Osteoblast (primary cell): ENCODE results near the gene TXNDC9. TPM values are rescaled to one million over a fixed set of nuclear protein-coding genes. Genes with fewer than 3 reads are reported as not detected.

Experiments
- DNase-seq: peaks from one replicate; pipeline ENCODE4 v3.0.0; 2011; ENCODE audit warnings: low spot score, mixed read lengths; ENCODE audit not compliant: insufficient read length; ENCODE audit errors: missing footprints
- H2AFZ ChIP-seq: 2 replicates; pipeline ENCODE4 v1.6.0; 2011; ENCODE audit warnings: mild to moderate bottlenecking, low read length
- H3K27ac ChIP-seq: 2 replicates; pipeline ENCODE4 v1.5.1; 2011; ENCODE audit warnings: mild to moderate bottlenecking, low read depth, low read length, moderate library complexity
- H3K27me3 ChIP-seq: 2 replicates; pipeline ENCODE4 v1.6.0; 2012; ENCODE audit warnings: mild to moderate bottlenecking, control low read depth, inconsistent platforms, low read length, moderate library complexity; ENCODE audit not compliant: insufficient read depth
- H3K36me3 ChIP-seq: 2 replicates; pipeline ENCODE4 v1.5.1; 2011; ENCODE audit warnings: mild to moderate bottlenecking, low read length, control low read depth, moderate library complexity; ENCODE audit not compliant: insufficient read depth
- H3K4me1 ChIP-seq: 2 replicates; pipeline ENCODE4 v1.5.1; 2011; ENCODE audit warnings: mild to moderate bottlenecking, low read length, control low read depth, moderate library complexity; ENCODE audit not compliant: insufficient read depth
- H3K4me2 ChIP-seq: 2 replicates; pipeline ENCODE4 v1.6.0; 2011; ENCODE audit warnings: mild to moderate bottlenecking, low read length; ENCODE audit not compliant: insufficient read depth
- H3K4me3 ChIP-seq: fragments of 200-600 bp; sonication (generic); 3 replicates; pipeline ENCODE4 v1.5.1; 2012; ENCODE audit warnings: mild to moderate bottlenecking, low read length, inconsistent platforms; ENCODE audit not compliant: insufficient read depth
- H3K79me2 ChIP-seq: 2 replicates; pipeline ENCODE4 v1.6.0; 2012; ENCODE audit warnings: mild to moderate bottlenecking, low read length, control low read depth, inconsistent platforms; ENCODE audit not compliant: insufficient read depth
- H3K9me3 ChIP-seq: 2 replicates; pipeline ENCODE4 v1.5.1; 2011; ENCODE audit warnings: low read depth, low read length, control low read depth
- H4K20me1 ChIP-seq: 2 replicates; pipeline ENCODE4 v1.6.0; 2012; ENCODE audit warnings: mild to moderate bottlenecking, low read length, control low read depth; ENCODE audit not compliant: insufficient read depth
- CTCF ChIP-seq: IDR thresholded peaks from 2 replicates; pipeline ENCODE4 v1.5.1; 2011; ENCODE audit warnings: mild to moderate bottlenecking, low read depth, low read length, moderate library complexity; ENCODE audit errors: extremely low read depth
- total RNA-seq: library from RNA; depleted of rRNA; stranded (reverse); fragments of >200 nt; gene quantifications from 2 replicates; pipeline ENCODE4 v1.2.3, GENCODE V29; 2012

Gene TXNDC9
- total RNA-seq, 1 donor: 95.9 TPM

- no peaks in the 10 kb centered on the region for H3K79me2 ChIP-seq
- H3K4me3 ChIP-seq: no peak overlapping the region
- H3K4me2 ChIP-seq: no peak overlapping the region
- H3K9me3 ChIP-seq: no peaks in the 10 kb centered on the region
- no peaks in the 10 kb centered on the region for H3K36me3 ChIP-seq
- H3K27ac ChIP-seq: no peak overlapping the region
- no peak for TF ChIP-seq CTCF
- no peaks in the 10 kb centered on the region for H3K27me3 ChIP-seq
- H2AFZ ChIP-seq: no peak overlapping the region
- peaks cover 5% of the 10 kb centered on the region for H3K4me1 ChIP-seq
- no peak for DNase-seq
- no peaks in the 10 kb centered on the region for H4K20me1 ChIP-seq
Observed at GRCh38 chr2:99275882-99276281, 60.3 kb downstream of the TXNDC9 start.

Other genes starting within 250 kb of the TXNDC9 start
- 0.59 TPM in 1 of 2 replicates, not detected in the other for gene C2orf15, start 194.6 kb downstream of the TXNDC9 start, total RNA-seq
- gene TSGA10, start 181.4 kb downstream of the TXNDC9 start, total RNA-seq: 4.0 and 5.0 TPM in 2 replicates
- gene LIPT1, start 181.4 kb downstream of the TXNDC9 start, total RNA-seq: 7.4 and 9.8 TPM in 2 replicates
- 18.3 and 19.5 TPM in 2 replicates for gene MITD1, start 155.3 kb downstream of the TXNDC9 start, total RNA-seq
- gene MRPL30, start 155.1 kb downstream of the TXNDC9 start, total RNA-seq: 41.6 and 44.2 TPM in 2 replicates
- not detected in 2 replicates for gene LYG2, start 80.7 kb downstream of the TXNDC9 start, total RNA-seq
- under 0.01 and 0.88 TPM in 2 replicates for gene LYG1, start 35.1 kb downstream of the TXNDC9 start, total RNA-seq
- gene EIF5B, start 1.1 kb upstream of the TXNDC9 start, total RNA-seq: 11.2 and 15.9 TPM in 2 replicates
- gene REV1, start 153.7 kb upstream of the TXNDC9 start, total RNA-seq: 37.3 and 41.0 TPM in 2 replicates